Measurements from ENCODE around the gene ADAMTS2. TPM values are rescaled to one million over a fixed set of nuclear protein-coding genes. Genes with fewer than 3 reads are reported as not detected.

The ADAMTS2 gene
- total RNA-seq, 1 donor from 2014 or later: 1.2 TPM

GRCh38 chr5:179132586-179133355 is 212.5 kb downstream of the ADAMTS2 start:
- peaks cover 19% of the 10 kb centered on the region for H3K9me3 Mint-ChIP-seq
- TF ChIP-seq EZH2 (IDR thresholded peaks at IDR 0.05) (no peak), EZH2phosphoT487 (IDR thresholded peaks at IDR 0.05) (no peak), CTCF (IDR thresholded peaks at IDR 0.05) (no peak)
- Histone ChIP-seq H2AFZ (replicated peaks) (no peak overlapping the region), H3K79me2 (ENCODE audit: low read depth) (no peaks in the 10 kb centered on the region), H3K4me2 (no peak overlapping the region), H4K20me1 (ENCODE audit: low read depth) (no peaks in the 10 kb centered on the region), H3F3A (ENCODE audit: low read depth) (no peaks in the 10 kb centered on the region), H3K9me3 (ENCODE audit: low read depth) (no peaks in the 10 kb centered on the region), H3K4me1 (no peaks in the 10 kb centered on the region), H3K36me3 (no peaks in the 10 kb centered on the region), H3K27ac (no peak overlapping the region), H3K27me3 (no peaks in the 10 kb centered on the region), H3K4me3 (no peak overlapping the region), H3K9ac (no peak overlapping the region)
- peaks cover 6% of the 10 kb centered on the region for H3K36me3 Mint-ChIP-seq
- H3K27ac Mint-ChIP-seq: peak overlapping the region; percentile 93
- no peaks in the 10 kb centered on the region for H3K4me1 Mint-ChIP-seq
- no peak overlapping the region for H3K4me3 Mint-ChIP-seq
- peaks cover 7% of the 10 kb centered on the region for H3K27me3 Mint-ChIP-seq (ENCODE audit: insufficient read depth, low read depth)
- DNase-seq (ENCODE audit: low spot score): no peak

- H3K36me3 ChIP-seq: no peaks in the 10 kb centered on the region
- no peak overlapping the region for H3K4me3 Mint-ChIP-seq
- no peak overlapping the region for H3K4me3 ChIP-seq
- no peaks in the 10 kb centered on the region for H3K9me3 ChIP-seq (ENCODE audit: low read depth)
- DNase-seq (ENCODE audit: low spot score): no peak
- no peak overlapping the region for H3K9ac ChIP-seq
- peaks cover 6% of the 10 kb centered on the region for H3K36me3 Mint-ChIP-seq
- H3K27ac ChIP-seq: no peak overlapping the region
- H3F3A ChIP-seq (ENCODE audit: low read depth): no peaks in the 10 kb centered on the region
- H3K9me3 Mint-ChIP-seq: peaks cover 20% of the 10 kb centered on the region
- H3K27me3 Mint-ChIP-seq (ENCODE audit: insufficient read depth, low read depth): peaks cover 5% of the 10 kb centered on the region
- H3K4me1 Mint-ChIP-seq: no peaks in the 10 kb centered on the region
- H3K4me1 ChIP-seq: no peaks in the 10 kb centered on the region
- no peaks in the 10 kb centered on the region for H4K20me1 ChIP-seq (ENCODE audit: low read depth)
- no peak overlapping the region for H3K4me2 ChIP-seq
- H3K27me3 ChIP-seq: no peaks in the 10 kb centered on the region
- no peaks in the 10 kb centered on the region for H3K79me2 ChIP-seq (ENCODE audit: low read depth)
- H3K27ac Mint-ChIP-seq: no peak overlapping the region
- TF ChIP-seq CTCF (IDR thresholded peaks at IDR 0.05): no peak
- no peak for TF ChIP-seq EZH2 (IDR thresholded peaks at IDR 0.05)
- no peak for TF ChIP-seq EZH2phosphoT487 (IDR thresholded peaks at IDR 0.05)
- H2AFZ ChIP-seq (replicated peaks): no peak overlapping the region
Measured at GRCh38 chr5:179131886-179132585, 213.2 kb downstream of the ADAMTS2 start.

- no peaks in the 10 kb centered on the region for H4K20me1 ChIP-seq (ENCODE audit: low read depth)
- DNase-seq (ENCODE audit: low spot score): no peak
- no peaks in the 10 kb centered on the region for H3F3A ChIP-seq (ENCODE audit: low read depth)
- H3K27ac ChIP-seq: no peak overlapping the region
- H3K4me3 ChIP-seq: no peak overlapping the region
- H3K79me2 ChIP-seq (ENCODE audit: low read depth): no peaks in the 10 kb centered on the region
- peaks cover 5% of the 10 kb centered on the region for H3K27me3 Mint-ChIP-seq (ENCODE audit: insufficient read depth, low read depth)
- no peak overlapping the region for H2AFZ ChIP-seq (replicated peaks)
- H3K4me3 Mint-ChIP-seq: no peak overlapping the region
- H3K27ac Mint-ChIP-seq: no peak overlapping the region
- H3K9ac ChIP-seq: no peak overlapping the region
- H3K4me2 ChIP-seq: no peak overlapping the region
- TF ChIP-seq EZH2 (IDR thresholded peaks at IDR 0.05) (no peak), CTCF (IDR thresholded peaks at IDR 0.05) (no peak), EZH2phosphoT487 (IDR thresholded peaks at IDR 0.05) (no peak)
- H3K9me3 ChIP-seq (ENCODE audit: low read depth): no peaks in the 10 kb centered on the region
- no peaks in the 10 kb centered on the region for H3K4me1 Mint-ChIP-seq
- no peaks in the 10 kb centered on the region for H3K4me1 ChIP-seq
- H3K36me3 Mint-ChIP-seq: peaks cover 6% of the 10 kb centered on the region
- H3K9me3 Mint-ChIP-seq: peaks cover 20% of the 10 kb centered on the region
- H3K36me3 ChIP-seq: no peaks in the 10 kb centered on the region
- H3K27me3 ChIP-seq: no peaks in the 10 kb centered on the region
Measured at GRCh38 chr5:179131321-179131835, 213.9 kb downstream of the ADAMTS2 start.

Data from neural progenitor cell (in vitro differentiated cells).